H1 (cell line): ENCODE data around the gene SLIRP. TPM values are rescaled to one million over a fixed set of nuclear protein-coding genes. Genes with fewer than 3 reads are reported as not detected.

Experiments used
- CEBPB ChIP-seq: IDR thresholded peaks from 2 replicates; pipeline ENCODE4 v1.6.1; 2012; ENCODE audit warnings: low read depth, low read length
- CREB1 ChIP-seq: IDR thresholded peaks from 2 replicates; pipeline ENCODE4 v1.6.1; 2012; ENCODE audit warnings: inconsistent platforms
- CTCF ChIP-seq, 3 experiments: IDR thresholded peaks; 1 replicate in 2 of 3; 2 replicates in 1 of 3; pipeline versions ENCODE4 v1.5.1 to v1.6.1; 2011; ENCODE audit warnings: low read length in 3 of 3, mild to moderate bottlenecking in 3 of 3, inconsistent platforms in 2 of 3, low read depth in 1 of 3, moderate library complexity in 1 of 3; ENCODE audit not compliant: insufficient read depth in 1 of 3; ENCODE audit errors: control extremely low read depth in 1 of 3
- E2F6 ChIP-seq: IDR thresholded peaks from 2 replicates; pipeline ENCODE4 v1.6.1; 2012; ENCODE audit warnings: inconsistent platforms
- GABPA ChIP-seq: IDR thresholded peaks from 2 replicates; pipeline ENCODE4 v1.6.1; 2011; ENCODE audit warnings: mild to moderate bottlenecking, low read length, moderate library complexity, borderline replicate concordance; ENCODE audit not compliant: insufficient read depth
- GTF2F1 ChIP-seq: IDR thresholded peaks from 2 replicates; pipeline ENCODE4 v1.6.1; 2012; ENCODE audit warnings: low read depth, low read length, improper control_type of control experiment, borderline replicate concordance
- HDAC2 ChIP-seq, 2 experiments: fragments of 300-600 bp in 1 of 2; sonication (generic) in 1 of 2; IDR thresholded peaks; 2 replicates each; pipeline ENCODE4 v1.6.1; 2011 to 2012; ENCODE audit warnings: low read depth in 2 of 2, low read length in 2 of 2, mild to moderate bottlenecking in 2 of 2, moderate library complexity in 2 of 2, borderline replicate concordance in 1 of 2, inconsistent platforms in 1 of 2
- MAFK ChIP-seq: IDR thresholded peaks from 2 replicates; pipeline ENCODE4 v1.6.1; 2012; ENCODE audit warnings: low read depth, mild to moderate bottlenecking, improper control_type of control experiment, low read length
- PHF8 ChIP-seq: fragments of 200-600 bp; sonication (generic); conservative IDR thresholded peaks from 2 replicates; pipeline ENCODE4 v1.7.1; 2012; ENCODE audit warnings: low read depth, mild to moderate bottlenecking, inconsistent platforms, low read length, moderate library complexity
- RNF2 ChIP-seq: fragments of 200-900, 300-1000 bp; sonication (generic); IDR thresholded peaks from 2 replicates; pipeline ENCODE4 v1.7.1; 2016; ENCODE audit warnings: borderline replicate concordance, low read depth, mild to moderate bottlenecking, antibody characterized with exemption, low read length; ENCODE audit not compliant: poor library complexity, severe bottlenecking; ENCODE audit errors: missing control alignments
- SAP30 ChIP-seq: fragments of 300-600 bp; sonication (generic); IDR thresholded peaks from 2 replicates; pipeline ENCODE4 v1.7.1; 2012; ENCODE audit warnings: low read length, moderate library complexity, mild to moderate bottlenecking, inconsistent platforms; ENCODE audit not compliant: insufficient read depth, insufficient replicate concordance
- SP2 ChIP-seq: IDR thresholded peaks from 2 replicates; pipeline ENCODE4 v1.6.1; 2012; ENCODE audit warnings: mild to moderate bottlenecking, low read length, inconsistent platforms
- SP4 ChIP-seq: IDR thresholded peaks from 2 replicates; pipeline ENCODE4 v1.6.1; 2012; ENCODE audit warnings: low read length, inconsistent platforms
- SRF ChIP-seq: IDR thresholded peaks from 2 replicates; pipeline ENCODE4 v1.6.1; 2011; ENCODE audit warnings: mild to moderate bottlenecking, low read depth, low read length, moderate library complexity
- TAF1 ChIP-seq: IDR thresholded peaks from 2 replicates; pipeline ENCODE4 v1.6.1; 2011; ENCODE audit warnings: mild to moderate bottlenecking, low read depth, low read length
- TAF7 ChIP-seq: optimal IDR thresholded peaks from 2 replicates; pipeline ENCODE3; 2011; ENCODE audit warnings: low read depth, mild to moderate bottlenecking, inconsistent platforms, low read length, moderate library complexity, borderline replicate concordance
- TEAD4 ChIP-seq: IDR thresholded peaks from 2 replicates; pipeline ENCODE4 v1.6.1; 2012; ENCODE audit warnings: low read depth, low read length, inconsistent platforms, mixed read lengths
- USF2 ChIP-seq: IDR thresholded peaks from 2 replicates; pipeline ENCODE4 v1.6.1; 2011; ENCODE audit warnings: low read length, improper control_type of control experiment
- ZNF274 ChIP-seq: IDR thresholded peaks from 2 replicates; pipeline ENCODE4 v1.7.0; 2012; ENCODE audit warnings: low read length, borderline replicate concordance; ENCODE audit errors: extremely low read depth
- polyA plus RNA-seq, 7 experiments: library from polyadenylated mRNA; depleted of rRNA in 3 of 7; stranded (reverse) in 5 of 7; unstranded in 2 of 7; fragments of >200 nt in 5 of 7; fragments of 200-250 nt in 2 of 7; gene quantifications; 1 replicate in 5 of 7; 2 replicates in 1 of 7; 4 replicates in 1 of 7; pipeline versions ENCODE4 v1.2.1 to v1.2.3, GENCODE V29; 2011 to 2013; ENCODE audit warnings: missing spikeins in 2 of 7, mixed read lengths in 2 of 7
- total RNA-seq: library from RNA; stranded (reverse); fragmentation: NEBNext Ultra II Directional; extraction: Animal tissue kit (Norgen Biotek cat#: 25700); gene quantifications from 2 replicates; pipeline ENCODE4 v1.2.1, GENCODE V29; 2021

The SLIRP gene
- total and polyA plus RNA-seq, 2 of the 8 experiments (the other 6 are each of a cell fraction or from before 2014, with no cell fraction given) = 374 to 383 TPM

- TF ChIP-seq HDAC2 (IDR thresholded peaks at IDR 0.05; ENCODE audit: borderline replicate concordance in 1 of 2, low read depth in 2 of 2, low read length in 2 of 2) (no peak), GABPA (no peak), SAP30 (peak; percentile 19), RNF2 (no peak), MAFK (no peak), TAF7 (no peak), TEAD4 (no peak), CREB1 (no peak; the same call in 1 of the 2 replicates), ZNF274 (no peak), TAF1 (no peak), GTF2F1 (no peak), CTCF (IDR thresholded peaks at IDR 0.05; ENCODE audit: control extremely low read depth in 1 of 3, insufficient read depth in 1 of 3, low read depth in 1 of 3, low read length in 3 of 3) (peak; percentile 42 to 64 (median 53)), SP2 (no peak), SRF (no peak), SP4 (no peak), CEBPB (peak; percentile 37; the same call in 1 of the 2 replicates), PHF8 (no peak), E2F6 (0 out of 2 replicates have a peak, but pooled peaks have one; percentile 7), USF2 (no peak)
Observed at GRCh38 chr14:77761205-77761931, 53.5 kb downstream of the SLIRP start (continued).
